ENCODE results near the gene PSMC6. TPM values are rescaled to one million over a fixed set of nuclear protein-coding genes. Genes with fewer than 3 reads are reported as not detected.
A peak's percentile ranks its signal among the peaks of the same experiment; 100 is the strongest.

PSMC6 gene
- 49.6 TPM for total RNA-seq

DNA sequence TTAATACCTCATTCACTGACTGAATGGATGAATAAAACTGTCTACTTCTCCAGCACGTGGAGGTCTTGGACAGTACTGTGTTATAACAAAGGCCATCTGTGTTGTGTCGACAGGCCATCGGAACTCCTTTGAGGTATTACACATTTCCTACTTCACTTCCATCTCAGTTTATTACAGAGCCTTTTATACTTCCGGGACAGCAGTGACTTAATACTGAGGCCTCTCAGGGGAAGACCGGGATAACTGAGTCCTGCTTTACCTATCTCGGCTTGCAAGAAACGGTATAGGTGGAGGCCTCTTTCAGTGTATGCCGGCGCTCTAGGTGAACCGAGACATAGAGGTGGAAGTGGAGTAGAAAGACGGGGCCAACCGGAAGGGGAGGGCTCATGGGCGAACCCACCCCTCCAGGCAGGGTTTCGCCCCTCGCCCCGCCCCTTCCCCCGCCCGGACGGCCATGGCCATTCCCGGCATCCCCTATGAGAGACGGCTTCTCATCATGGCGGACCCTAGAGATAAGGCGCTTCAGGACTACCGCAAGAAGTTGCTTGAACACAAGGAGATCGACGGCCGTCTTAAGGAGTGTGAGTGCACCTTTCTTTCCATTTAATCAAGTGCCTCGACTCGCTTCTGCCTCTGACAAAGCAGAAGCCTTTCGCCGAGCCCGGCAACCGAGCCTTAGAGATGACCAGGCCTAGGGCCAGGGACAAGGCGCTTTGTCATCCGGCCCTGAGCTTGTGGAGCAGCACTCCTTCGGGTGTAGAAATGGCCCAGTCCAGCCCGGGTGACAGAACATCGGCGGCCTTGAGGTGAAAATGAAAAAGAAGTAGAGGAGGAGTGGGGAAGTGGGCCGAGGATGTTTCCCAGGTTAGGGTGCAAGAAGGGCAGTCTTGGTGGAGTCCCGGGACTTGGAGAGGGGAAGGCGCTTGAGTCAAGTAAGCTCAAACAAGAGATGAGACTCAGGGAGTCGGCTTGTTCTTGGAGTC is at the start of gene PSMC6:
Gene PSMC6, plus strand, starts transcription at position 477 of the 983 bp plus-strand sequence. Its CDS starts 20 bp downstream, at position 497.
- intact Hi-C loops (cut with DNase I): no loop called here
- peak in 1 of 2 donors; percentile 93 for DNase-seq (ENCODE audit: extremely low spot score in 2 of 2)
- H3K27me3 ChIP-seq: no peaks in the 10 kb centered on the region
- peak; percentile 81 to 87 for TF ChIP-seq POLR2AphosphoS5 (IDR thresholded peaks at IDR 0.05; ENCODE audit: insufficient read depth in 1 of 2, low read depth in 1 of 2)
- TF ChIP-seq, protein P1, sequence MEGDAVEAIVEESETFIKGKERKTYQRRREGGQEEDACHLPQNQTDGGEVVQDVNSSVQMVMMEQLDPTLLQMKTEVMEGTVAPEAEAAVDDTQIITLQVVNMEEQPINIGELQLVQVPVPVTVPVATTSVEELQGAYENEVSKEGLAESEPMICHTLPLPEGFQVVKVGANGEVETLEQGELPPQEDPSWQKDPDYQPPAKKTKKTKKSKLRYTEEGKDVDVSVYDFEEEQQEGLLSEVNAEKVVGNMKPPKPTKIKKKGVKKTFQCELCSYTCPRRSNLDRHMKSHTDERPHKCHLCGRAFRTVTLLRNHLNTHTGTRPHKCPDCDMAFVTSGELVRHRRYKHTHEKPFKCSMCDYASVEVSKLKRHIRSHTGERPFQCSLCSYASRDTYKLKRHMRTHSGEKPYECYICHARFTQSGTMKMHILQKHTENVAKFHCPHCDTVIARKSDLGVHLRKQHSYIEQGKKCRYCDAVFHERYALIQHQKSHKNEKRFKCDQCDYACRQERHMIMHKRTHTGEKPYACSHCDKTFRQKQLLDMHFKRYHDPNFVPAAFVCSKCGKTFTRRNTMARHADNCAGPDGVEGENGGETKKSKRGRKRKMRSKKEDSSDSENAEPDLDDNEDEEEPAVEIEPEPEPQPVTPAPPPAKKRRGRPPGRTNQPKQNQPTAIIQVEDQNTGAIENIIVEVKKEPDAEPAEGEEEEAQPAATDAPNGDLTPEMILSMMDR (IDR thresholded peaks at IDR 0.05): no peak
- TF ChIP-seq POLR2A (IDR thresholded peaks at IDR 0.05): peak in 1 of 2 donors; percentile 43
- peak within 1 kb of the TSS; percentile 68 to 95 for H3K4me3 ChIP-seq
- peaks cover 2 to 19% of the 10 kb centered on the region in 2 donors for H3K36me3 ChIP-seq
- H3K4me1 ChIP-seq: peaks cover 31% of the 10 kb centered on the region
- H3K9me3 ChIP-seq: no peaks in the 10 kb centered on the region
- H3K27ac ChIP-seq: peak within 1 kb of the TSS; percentile 85

DNA sequence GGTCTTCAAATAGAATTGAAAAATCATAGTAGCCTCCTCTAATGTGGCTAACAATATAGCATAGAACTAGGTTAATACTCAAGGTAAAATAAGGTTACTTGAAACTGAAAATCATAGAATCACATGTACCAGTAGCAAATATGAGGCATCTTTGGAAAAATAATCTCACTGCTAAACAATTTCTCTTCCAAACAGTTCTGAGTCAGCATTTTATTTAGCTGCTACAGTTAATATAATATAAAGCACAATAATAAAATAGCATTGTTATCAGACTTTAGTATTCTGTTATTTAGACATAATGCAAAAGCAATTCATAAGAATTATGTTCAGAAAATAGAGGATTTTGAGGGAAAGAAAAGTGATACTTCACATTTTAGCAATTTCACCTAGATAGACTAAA is 46.7 kb upstream of the PSMC6 start:
- intact Hi-C loops (cut with DNase I): no loop called here
- TF ChIP-seq, protein P1 (IDR thresholded peaks at IDR 0.05): no peak
- H3K36me3 ChIP-seq: peaks cover 0 to 31% of the 10 kb centered on the region in 2 donors

DNA sequence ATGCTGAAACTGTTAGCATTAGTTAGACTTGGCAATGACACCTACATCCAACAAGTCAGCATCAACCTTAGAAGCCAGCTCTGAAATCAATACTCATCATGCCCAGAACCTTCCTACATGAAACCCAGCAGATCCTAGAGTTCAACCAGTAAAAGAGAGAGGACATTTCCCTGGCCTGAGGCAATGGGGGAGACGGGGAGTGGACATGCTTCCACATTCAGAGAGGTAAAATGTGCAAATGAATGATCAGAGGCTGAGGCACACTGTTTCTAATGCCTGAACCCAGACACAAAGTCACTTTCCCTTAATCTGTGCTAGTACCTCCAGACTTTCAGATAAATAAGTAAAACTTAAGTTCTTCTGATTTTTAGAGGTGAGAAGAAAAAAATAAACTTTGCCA is 46.2 kb upstream of the PSMC6 start:
- intact Hi-C loops (cut with DNase I): no loop called here
- H3K9me3 ChIP-seq: no peaks in the 10 kb centered on the region
- no peak overlapping the region for H3K4me3 ChIP-seq
- peaks cover 0 to 28% of the 10 kb centered on the region in 2 donors for H3K36me3 ChIP-seq
- no peaks in the 10 kb centered on the region for H3K4me1 ChIP-seq
- H3K27ac ChIP-seq: no peak overlapping the region
- no peaks in the 10 kb centered on the region for H3K27me3 ChIP-seq
- TF ChIP-seq POLR2AphosphoS5 (IDR thresholded peaks at IDR 0.05; ENCODE audit: insufficient read depth in 1 of 2, low read depth in 1 of 2) (no peak), POLR2A (IDR thresholded peaks at IDR 0.05) (no peak)
- TF ChIP-seq, protein P1 (IDR thresholded peaks at IDR 0.05): no peak
- DNase-seq (ENCODE audit: extremely low spot score in 2 of 2): no peak

More for the DNA sequence above, 46.7 kb upstream of the PSMC6 start:
- H3K27me3 ChIP-seq: no peaks in the 10 kb centered on the region
- H3K27ac ChIP-seq: no peak overlapping the region
- H3K4me3 ChIP-seq: no peak overlapping the region
- no peak for DNase-seq (ENCODE audit: extremely low spot score in 2 of 2)
- no peaks in the 10 kb centered on the region for H3K4me1 ChIP-seq
- H3K9me3 ChIP-seq: no peaks in the 10 kb centered on the region

DNA sequence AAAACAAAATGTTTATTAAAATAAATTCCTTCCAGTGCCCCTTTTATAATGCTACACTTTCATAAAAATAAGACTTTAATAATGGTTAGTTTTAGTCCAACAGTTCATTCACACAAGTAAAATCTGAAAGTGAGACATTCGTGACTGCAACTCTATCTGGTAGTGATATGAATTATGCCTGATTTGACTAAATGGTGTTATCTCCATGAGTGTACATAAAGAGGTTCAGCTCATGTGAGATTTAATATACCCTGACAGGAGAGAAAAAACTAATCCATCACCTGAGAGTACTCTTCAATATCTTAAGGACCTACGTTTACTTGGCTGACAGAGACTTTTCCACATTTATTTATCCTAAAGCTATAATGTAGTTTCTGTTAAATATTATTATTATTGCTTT is 45.7 kb upstream of the PSMC6 start:
- TF ChIP-seq POLR2AphosphoS5 (IDR thresholded peaks at IDR 0.05; ENCODE audit: insufficient read depth in 1 of 2, low read depth in 1 of 2) (no peak), POLR2A (IDR thresholded peaks at IDR 0.05) (no peak)
- TF ChIP-seq, protein P1 (IDR thresholded peaks at IDR 0.05): no peak
- no peaks in the 10 kb centered on the region for H3K9me3 ChIP-seq
- H3K4me3 ChIP-seq: no peak overlapping the region
- no peak for DNase-seq (ENCODE audit: extremely low spot score in 2 of 2)
- no peak overlapping the region for H3K27ac ChIP-seq
- H3K36me3 ChIP-seq: peaks cover 0 to 30% of the 10 kb centered on the region in 2 donors
- intact Hi-C loops (cut with DNase I): no loop called here
- no peaks in the 10 kb centered on the region for H3K4me1 ChIP-seq
- no peaks in the 10 kb centered on the region for H3K27me3 ChIP-seq

DNA sequence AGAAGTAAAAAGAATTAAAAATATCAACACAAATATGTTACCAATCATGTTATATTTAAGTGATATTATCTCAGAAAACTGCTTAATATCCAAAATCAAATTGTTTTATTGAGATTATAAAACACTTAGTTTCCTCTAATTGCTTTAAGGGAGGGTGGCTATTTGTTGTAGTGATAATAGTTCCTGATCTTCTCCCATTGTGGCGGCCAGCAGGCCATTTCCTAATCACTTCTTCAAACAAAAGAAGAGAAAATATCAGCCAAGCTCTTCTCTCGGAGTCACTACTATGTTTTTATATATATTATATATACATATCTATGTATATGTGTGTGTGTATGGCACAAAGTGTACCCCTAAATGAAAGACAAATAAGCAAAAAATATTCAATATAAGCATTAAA is 43.1 kb upstream of the PSMC6 start:
- H3K27ac ChIP-seq: no peak overlapping the region
- DNase-seq (ENCODE audit: extremely low spot score in 2 of 2): no peak
- H3K4me1 ChIP-seq: no peaks in the 10 kb centered on the region
- intact Hi-C loops (cut with DNase I): no loop called here
- no peaks in the 10 kb centered on the region for H3K9me3 ChIP-seq
- TF ChIP-seq POLR2A (IDR thresholded peaks at IDR 0.05) (no peak), POLR2AphosphoS5 (IDR thresholded peaks at IDR 0.05; ENCODE audit: insufficient read depth in 1 of 2, low read depth in 1 of 2) (no peak)
- TF ChIP-seq, protein P1 (IDR thresholded peaks at IDR 0.05): no peak
- peaks cover 0 to 30% of the 10 kb centered on the region in 2 donors for H3K36me3 ChIP-seq
- no peak overlapping the region for H3K4me3 ChIP-seq
- no peaks in the 10 kb centered on the region for H3K27me3 ChIP-seq
